ENCODE results near the gene MTREX. TPM values are rescaled to one million over a fixed set of nuclear protein-coding genes. Genes with fewer than 3 reads are reported as not detected.

Gene MTREX
- total RNA-seq, 2 experiments from 2014 or later, result 62.7 to 125 TPM

DNA sequence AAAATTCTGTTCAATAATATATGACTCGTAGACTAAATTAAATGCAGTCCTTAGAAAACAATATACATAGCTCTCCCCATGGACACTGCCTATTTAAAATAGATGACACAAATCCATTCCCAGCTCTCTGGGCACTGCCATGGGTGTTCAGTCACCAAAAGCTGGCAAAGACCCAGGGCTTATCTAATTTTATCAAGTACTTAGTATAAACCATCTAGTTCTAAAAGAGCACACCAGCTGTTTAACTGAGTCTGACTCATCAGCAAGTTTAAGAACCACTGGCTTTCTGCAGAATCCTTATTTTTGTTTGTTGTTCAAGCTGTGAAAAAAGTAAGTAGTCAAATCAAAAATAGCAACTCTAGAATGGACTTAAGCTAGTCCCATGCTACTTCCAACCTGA is 119.4 kb downstream of the MTREX start:
- no peaks in the 10 kb centered on the region for H4K20me1 ChIP-seq (ENCODE audit: insufficient read depth, low read length)
- no peak overlapping the region for H3K4me2 ChIP-seq (ENCODE audit: low read length)
- H3K4me1 ChIP-seq (ENCODE audit: insufficient read depth, low read length, poor library complexity, severe bottlenecking), result no peaks in the 10 kb centered on the region
- no peak for DNase-seq (ENCODE audit: low spot score)
- no peak for TF ChIP-seq EZH2phosphoT487 (IDR thresholded peaks at IDR 0.05; ENCODE audit: borderline replicate concordance, low read depth, low read length)
- TF ChIP-seq, protein P1, sequence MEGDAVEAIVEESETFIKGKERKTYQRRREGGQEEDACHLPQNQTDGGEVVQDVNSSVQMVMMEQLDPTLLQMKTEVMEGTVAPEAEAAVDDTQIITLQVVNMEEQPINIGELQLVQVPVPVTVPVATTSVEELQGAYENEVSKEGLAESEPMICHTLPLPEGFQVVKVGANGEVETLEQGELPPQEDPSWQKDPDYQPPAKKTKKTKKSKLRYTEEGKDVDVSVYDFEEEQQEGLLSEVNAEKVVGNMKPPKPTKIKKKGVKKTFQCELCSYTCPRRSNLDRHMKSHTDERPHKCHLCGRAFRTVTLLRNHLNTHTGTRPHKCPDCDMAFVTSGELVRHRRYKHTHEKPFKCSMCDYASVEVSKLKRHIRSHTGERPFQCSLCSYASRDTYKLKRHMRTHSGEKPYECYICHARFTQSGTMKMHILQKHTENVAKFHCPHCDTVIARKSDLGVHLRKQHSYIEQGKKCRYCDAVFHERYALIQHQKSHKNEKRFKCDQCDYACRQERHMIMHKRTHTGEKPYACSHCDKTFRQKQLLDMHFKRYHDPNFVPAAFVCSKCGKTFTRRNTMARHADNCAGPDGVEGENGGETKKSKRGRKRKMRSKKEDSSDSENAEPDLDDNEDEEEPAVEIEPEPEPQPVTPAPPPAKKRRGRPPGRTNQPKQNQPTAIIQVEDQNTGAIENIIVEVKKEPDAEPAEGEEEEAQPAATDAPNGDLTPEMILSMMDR (conservative IDR thresholded peaks at IDR 0.05; ENCODE audit: low read length), result no peak
- BruUV-seq (replicated peaks), result no TSS peak
- intact Hi-C loops (cut with micrococcal nuclease; ENCODE audit: unreplicated experiment), result no loop called here
- H3K79me2 ChIP-seq (ENCODE audit: insufficient read depth, low read depth, low read length), result no peaks in the 10 kb centered on the region
- peaks cover 82% of the 10 kb centered on the region for H3K36me3 ChIP-seq (ENCODE audit: insufficient read depth, low read length)
- H3K9me2 ChIP-seq (ENCODE audit: insufficient read depth, low read length), result no peaks in the 10 kb centered on the region
- CTCF ChIA-PET (ENCODE audit: unreplicated experiment), result no interaction called here
- H2AFZ ChIP-seq (ENCODE audit: low read length), result no peak overlapping the region
- no peaks in the 10 kb centered on the region for H3K9me3 ChIP-seq (ENCODE audit: low read length)
- H3K4me3 ChIP-seq (ENCODE audit: low read depth, low read length, poor library complexity, severe bottlenecking), result no peak overlapping the region
- POLR2A ChIA-PET, result interaction anchor here (0.6 to 1.9 kb wide), 4 partner anchors 9 to 238 kb away, joined by 4 to 11 read pairs (median 6); no protein-coding TSS in a partner anchor
- H3K27ac ChIP-seq (ENCODE audit: low read depth, low read length, poor library complexity, severe bottlenecking), result no peak overlapping the region

DNA sequence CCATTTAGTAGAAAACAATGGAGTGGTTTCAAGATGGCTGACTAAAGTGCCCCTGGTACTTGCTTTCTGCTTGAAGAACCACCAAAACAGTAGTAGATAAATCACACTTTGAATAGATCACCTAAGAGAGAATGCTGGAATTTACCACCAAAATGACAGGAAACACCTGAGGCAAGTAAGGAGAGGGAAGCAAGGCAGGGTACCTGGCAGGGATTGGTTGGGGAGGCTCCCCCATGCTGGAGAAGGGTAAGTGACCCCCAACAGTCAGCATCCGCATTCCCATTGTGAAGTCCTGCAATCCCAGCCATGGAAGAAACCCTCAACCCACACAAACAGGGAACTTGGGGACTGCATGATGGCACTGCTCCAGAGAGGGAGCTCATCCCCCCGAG is 121.4 kb downstream of the MTREX start:
- no peaks in the 10 kb centered on the region for H3K9me2 ChIP-seq (ENCODE audit: insufficient read depth, low read length)
- no peak for DNase-seq (ENCODE audit: low spot score)
- BruUV-seq (replicated peaks), result no TSS peak

DNA sequence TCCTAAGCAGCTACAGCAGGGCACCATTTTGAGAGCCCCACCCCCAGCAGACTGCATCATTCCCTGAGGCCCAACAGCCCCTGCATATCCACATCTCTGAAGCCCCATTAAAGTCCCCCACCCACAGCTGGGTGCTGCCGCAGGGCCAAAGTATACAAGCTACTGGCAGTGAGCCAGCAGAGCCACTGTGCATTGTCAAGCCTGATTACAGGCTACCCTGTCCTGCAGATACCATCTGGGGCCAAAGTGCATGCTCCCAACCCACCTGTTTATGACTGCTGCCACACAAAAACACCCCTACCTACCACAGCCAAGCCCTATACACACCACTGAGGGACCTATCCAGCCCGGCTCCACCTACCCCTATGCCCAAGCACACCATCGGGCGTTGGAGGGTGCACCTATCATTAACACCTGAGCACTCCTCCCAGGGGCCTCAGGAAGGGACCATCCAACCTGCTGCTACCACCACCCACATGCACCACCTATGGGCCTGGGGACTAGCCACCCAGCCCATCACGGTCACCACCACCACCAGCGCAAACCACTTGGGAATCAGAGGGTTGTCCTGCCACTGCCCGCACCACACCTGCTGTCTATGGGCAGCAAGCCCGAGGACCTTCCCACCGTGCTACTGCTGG is 121.9 kb downstream of the MTREX start:
- no peak for DNase-seq (ENCODE audit: low spot score)
- no peaks in the 10 kb centered on the region for H3K9me2 ChIP-seq (ENCODE audit: insufficient read depth, low read length)
- H3K4me2 ChIP-seq (ENCODE audit: low read length), result no peak overlapping the region
- BruUV-seq (replicated peaks), result no TSS peak
- H4K20me1 ChIP-seq (ENCODE audit: insufficient read depth, low read length), result no peaks in the 10 kb centered on the region
- no peaks in the 10 kb centered on the region for H3K9me3 ChIP-seq (ENCODE audit: low read length)
- intact Hi-C loops (cut with micrococcal nuclease; ENCODE audit: unreplicated experiment), result no loop called here
- no peak overlapping the region for H3K4me3 ChIP-seq (ENCODE audit: low read depth, low read length, poor library complexity, severe bottlenecking)
- peaks cover 58% of the 10 kb centered on the region for H3K36me3 ChIP-seq (ENCODE audit: insufficient read depth, low read length)
- CTCF ChIA-PET (ENCODE audit: unreplicated experiment), result no interaction called here
- TF ChIP-seq EZH2phosphoT487 (IDR thresholded peaks at IDR 0.05; ENCODE audit: borderline replicate concordance, low read depth, low read length), result no peak
- TF ChIP-seq, protein P1 (conservative IDR thresholded peaks at IDR 0.05; ENCODE audit: low read length), result no peak
- H2AFZ ChIP-seq (ENCODE audit: low read length), result no peak overlapping the region
- H3K79me2 ChIP-seq (ENCODE audit: insufficient read depth, low read depth, low read length), result no peaks in the 10 kb centered on the region
- H3K4me1 ChIP-seq (ENCODE audit: insufficient read depth, low read length, poor library complexity, severe bottlenecking), result no peaks in the 10 kb centered on the region
- H3K27ac ChIP-seq (ENCODE audit: low read depth, low read length, poor library complexity, severe bottlenecking), result no peak overlapping the region
- POLR2A ChIA-PET, result no interaction called here

More for the DNA sequence above, 121.4 kb downstream of the MTREX start:
- Histone ChIP-seq H3K79me2 (ENCODE audit: insufficient read depth, low read depth, low read length) (no peaks in the 10 kb centered on the region), H3K36me3 (ENCODE audit: insufficient read depth, low read length) (peaks cover 63% of the 10 kb centered on the region), H3K4me2 (ENCODE audit: low read length) (no peak overlapping the region), H2AFZ (ENCODE audit: low read length) (no peak overlapping the region), H3K27ac (ENCODE audit: low read depth, low read length, poor library complexity, severe bottlenecking) (no peak overlapping the region), H3K4me1 (ENCODE audit: insufficient read depth, low read length, poor library complexity, severe bottlenecking) (no peaks in the 10 kb centered on the region), H4K20me1 (ENCODE audit: insufficient read depth, low read length) (no peaks in the 10 kb centered on the region), H3K4me3 (ENCODE audit: low read depth, low read length, poor library complexity, severe bottlenecking) (no peak overlapping the region), H3K9me3 (ENCODE audit: low read length) (no peaks in the 10 kb centered on the region)
- CTCF ChIA-PET (ENCODE audit: unreplicated experiment), result no interaction called here
- no peak for TF ChIP-seq EZH2phosphoT487 (IDR thresholded peaks at IDR 0.05; ENCODE audit: borderline replicate concordance, low read depth, low read length)
- TF ChIP-seq, protein P1 (conservative IDR thresholded peaks at IDR 0.05; ENCODE audit: low read length), result no peak
- intact Hi-C loops (cut with micrococcal nuclease; ENCODE audit: unreplicated experiment), result no loop called here
- POLR2A ChIA-PET, result no interaction called here
